OCI-LY3 (cell line): Measurements from ENCODE around the gene SLC5A7.

Source experiments
- CTCF ChIP-seq: fragments of 200-600, 300-600 bp; sonication (generic); IDR thresholded peaks from 2 replicates; pipeline ENCODE4 v1.5.1; 2014; ENCODE audit warnings: antibody characterized with exemption, low read length, low read depth
- EZH2phosphoT487 ChIP-seq: fragments of 200-600 bp; shearing (Covaris generic); IDR thresholded peaks from 2 replicates; pipeline ENCODE4 v1.6.1; 2018; ENCODE audit warnings: antibody characterized with exemption, mixed run types, low read depth

GRCh38 chr2:108029912-108030311, 43.6 kb downstream of the SLC5A7 start:
- TF ChIP-seq CTCF (no peak), EZH2phosphoT487 (no peak)
